ENCODE results near the gene KDR.

Gene KDR

DNA sequence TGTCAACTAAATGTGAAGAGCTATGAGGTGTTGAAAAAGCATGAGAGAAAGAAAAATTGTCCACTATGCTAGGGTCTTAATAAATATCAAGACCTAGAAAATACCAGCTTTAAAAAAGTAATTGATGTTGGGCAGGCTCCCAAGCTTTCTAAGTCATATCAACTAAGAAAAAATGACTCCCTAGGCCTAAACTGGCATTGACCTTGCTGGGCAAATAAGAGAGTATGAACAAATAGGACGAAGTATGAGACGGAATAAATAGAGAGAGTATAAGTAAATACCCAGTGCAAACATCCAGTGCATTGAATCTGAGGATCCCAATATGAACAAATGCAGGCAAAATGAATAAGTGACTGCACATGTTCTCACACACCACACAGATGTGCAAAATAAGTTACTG is 3.2 kb downstream of the KDR start:
- DNase-seq, result no peak

DNA sequence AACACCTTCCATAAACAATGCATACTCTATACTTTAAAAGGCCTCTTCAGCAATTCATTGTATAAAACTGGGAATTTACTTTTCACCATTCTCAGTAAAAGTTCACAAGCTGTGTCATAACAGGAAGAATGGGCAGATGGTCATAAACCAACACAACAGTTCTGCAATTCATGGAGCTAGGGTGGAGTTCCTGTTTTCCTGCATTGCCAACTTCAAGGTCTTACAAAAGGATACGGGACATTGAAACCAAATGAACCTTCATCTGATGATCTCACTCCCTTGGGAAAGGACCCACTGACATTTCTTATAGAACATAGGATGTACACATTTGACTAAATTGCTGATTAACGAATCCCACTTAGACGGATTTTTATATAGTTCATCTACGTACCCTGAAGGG is 4.1 kb downstream of the KDR start:
- DNase-seq, result no peak

- DNase-seq, result no peak
These were observed 7.0 kb downstream of the KDR start for GRCh38 chr4:55118397-55118796.

DNA sequence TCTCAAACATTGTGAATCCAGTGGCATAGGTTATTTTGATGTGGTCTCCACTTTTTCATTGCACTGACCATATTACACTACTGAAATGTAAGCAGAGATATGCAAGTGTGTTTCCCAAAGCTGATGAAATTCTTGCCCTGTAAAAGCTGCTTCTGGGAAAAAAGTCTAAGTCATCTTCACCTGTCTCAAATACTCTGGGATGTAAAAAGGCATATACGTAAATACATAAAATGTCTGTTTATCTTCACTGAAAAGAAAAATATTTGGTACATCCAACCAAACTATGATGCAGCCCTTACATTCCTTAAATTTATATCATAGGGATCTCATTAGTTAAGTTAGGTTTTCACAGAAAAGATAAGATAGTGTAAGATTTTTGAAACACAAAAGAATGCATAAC is 7.9 kb downstream of the KDR start:
- DNase-seq, result no peak

- DNase-seq, result no peak
These were observed 8.9 kb downstream of the KDR start for GRCh38 chr4:55116450-55116849.

DNA sequence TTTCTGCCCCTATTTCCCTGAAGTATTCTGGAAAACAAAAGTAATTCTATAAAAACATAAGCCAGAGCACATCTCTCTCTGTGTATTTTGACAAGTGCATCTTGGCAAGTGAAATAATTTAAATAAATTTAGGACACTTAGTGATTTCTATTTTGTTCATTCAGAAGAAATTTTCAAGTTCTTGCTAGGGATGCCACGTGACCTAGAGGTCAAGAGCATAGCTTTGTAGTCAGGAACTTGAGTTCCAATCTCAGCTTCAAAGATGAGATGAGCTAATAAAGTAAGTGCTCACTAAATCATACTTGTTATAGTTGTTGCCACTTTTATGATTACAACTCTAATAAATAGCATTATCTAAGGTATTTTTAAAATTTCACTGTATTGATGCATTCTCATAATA is 13.8 kb downstream of the KDR start:
- DNase-seq, result no peak

GRCh38 chr4:55110131-55110530 is 15.3 kb downstream of the KDR start:
- no peak for DNase-seq

- no peak for DNase-seq
These were observed 18.3 kb downstream of the KDR start for GRCh38 chr4:55107054-55107453.

DNA sequence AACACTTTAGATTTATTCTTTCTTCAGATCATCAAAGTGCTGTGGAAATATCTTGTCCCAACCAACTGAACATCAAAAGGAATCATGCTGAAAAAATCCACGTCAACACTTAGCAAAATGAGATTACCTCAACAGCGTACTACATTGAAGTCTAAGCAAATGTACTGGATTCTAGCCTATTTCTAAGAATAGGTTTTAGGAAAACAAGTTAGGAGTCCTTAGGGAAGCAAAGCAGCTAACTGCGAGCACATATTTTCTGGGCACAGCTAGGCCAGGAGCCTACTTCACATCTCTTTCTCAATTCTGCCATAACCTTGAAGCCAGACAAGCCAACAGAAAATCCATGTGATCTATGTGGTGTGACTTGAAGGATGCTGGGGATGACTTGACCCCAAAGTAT is 22.2 kb downstream of the KDR start:
- no peak for DNase-seq

- DNase-seq, result no peak
These were observed 25.6 kb downstream of the KDR start for GRCh38 chr4:55099816-55100215.

DNA sequence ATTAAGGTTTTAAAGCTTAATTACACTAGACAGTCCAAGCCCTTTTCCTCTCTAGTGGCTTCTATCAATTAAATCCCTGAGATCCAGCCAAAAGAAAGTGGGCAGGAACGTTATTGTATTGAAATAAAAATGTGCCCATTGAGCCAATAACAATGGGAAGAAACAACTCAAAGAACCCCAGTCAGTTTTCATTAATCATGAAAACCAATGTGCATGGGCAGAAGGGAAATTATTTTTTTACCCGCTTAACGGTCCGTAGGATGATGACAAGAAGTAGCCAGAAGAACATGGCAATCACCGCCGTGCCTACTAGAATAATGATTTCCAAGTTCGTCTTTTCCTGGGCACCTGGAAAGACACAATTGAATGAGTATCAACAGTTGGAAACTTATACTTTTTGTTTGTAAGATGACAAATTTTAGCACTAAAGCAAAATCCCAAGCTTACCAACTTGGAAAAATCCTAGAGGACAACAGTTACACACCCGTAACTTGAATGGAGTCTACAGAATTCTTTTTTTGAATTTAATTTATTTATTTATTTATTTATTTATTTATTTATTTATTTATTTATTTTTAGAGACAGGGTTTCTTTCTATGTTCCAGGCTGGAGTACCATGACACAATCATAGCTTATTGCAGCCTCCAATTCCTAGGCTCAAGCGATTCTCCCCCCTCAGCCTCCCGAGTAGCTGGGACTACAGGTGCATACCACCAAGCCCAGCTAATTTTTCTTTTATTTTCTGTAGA is 26.8 kb downstream of the KDR start:
- DNase-seq, result no peak

DNA sequence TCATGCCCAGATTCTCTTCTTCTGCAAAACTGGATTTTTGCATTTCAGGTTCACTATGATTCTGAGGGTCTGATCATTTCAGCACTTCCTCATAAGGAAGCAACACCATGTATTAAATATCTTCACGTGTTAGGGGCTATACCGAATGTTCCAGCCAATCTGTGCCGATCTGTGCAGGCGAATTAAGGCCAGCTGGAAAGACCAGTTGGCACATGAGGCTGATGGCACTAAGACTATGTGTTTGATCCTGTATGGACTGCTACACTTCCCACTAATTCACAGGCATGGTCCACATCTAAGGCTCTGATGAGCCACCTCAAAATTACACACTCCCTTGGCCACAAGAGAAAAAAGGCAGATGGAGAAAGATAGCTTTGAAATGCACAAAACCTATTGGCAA is 28.8 kb downstream of the KDR start:
- DNase-seq, result no peak

DNA sequence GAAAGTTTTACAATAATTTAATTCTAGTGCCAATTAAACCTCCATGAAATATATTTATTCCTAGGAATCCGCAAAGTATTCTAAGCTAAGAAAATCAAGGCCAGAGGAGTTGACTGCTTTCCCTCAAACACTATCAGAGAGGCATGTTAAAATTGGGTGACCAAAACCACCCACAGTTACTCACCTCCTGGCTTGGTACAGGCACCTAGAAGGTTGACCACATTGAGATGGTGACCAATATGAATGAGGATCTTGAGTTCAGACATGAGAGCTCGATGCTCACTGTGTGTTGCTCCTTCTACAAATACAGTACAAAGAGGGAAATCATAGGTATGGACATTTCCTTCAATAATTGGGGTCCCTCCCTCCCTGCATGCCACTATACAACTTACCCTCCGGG is 29.4 kb downstream of the KDR start:
- no peak for DNase-seq

- DNase-seq, result no peak
These were observed 32.9 kb downstream of the KDR start for GRCh38 chr4:55092504-55092903.

- no peak for DNase-seq
These were observed 35.5 kb downstream of the KDR start for GRCh38 chr4:55089916-55090315.

- no peak for DNase-seq
These were observed 37.5 kb downstream of the KDR start for GRCh38 chr4:55087913-55088260.

GRCh38 chr4:55087009-55087912 is 38.1 kb downstream of the KDR start:
- no peak for DNase-seq

GRCh38 chr4:55086578-55086977 is 38.8 kb downstream of the KDR start:
- no peak for DNase-seq

DNA sequence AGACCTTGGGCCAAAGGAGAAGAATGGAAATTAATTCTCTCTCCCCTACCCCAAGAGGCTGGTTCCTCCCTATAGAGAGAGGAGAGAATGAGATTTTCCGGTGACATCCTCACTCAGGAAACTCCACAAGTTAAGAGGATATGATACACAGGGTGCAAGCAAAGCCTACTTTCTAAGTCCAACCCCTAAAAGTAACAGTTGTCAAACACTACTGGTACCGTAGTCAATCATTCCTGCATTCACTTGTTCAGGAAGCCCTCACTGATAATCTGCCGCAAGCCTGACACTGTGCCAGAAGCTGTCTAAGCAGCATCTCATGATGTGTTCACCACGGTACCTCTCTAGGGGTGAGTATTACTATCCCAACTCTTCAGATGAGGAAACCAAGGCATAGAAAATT is 41.7 kb downstream of the KDR start:
- DNase-seq, result no peak

DNA sequence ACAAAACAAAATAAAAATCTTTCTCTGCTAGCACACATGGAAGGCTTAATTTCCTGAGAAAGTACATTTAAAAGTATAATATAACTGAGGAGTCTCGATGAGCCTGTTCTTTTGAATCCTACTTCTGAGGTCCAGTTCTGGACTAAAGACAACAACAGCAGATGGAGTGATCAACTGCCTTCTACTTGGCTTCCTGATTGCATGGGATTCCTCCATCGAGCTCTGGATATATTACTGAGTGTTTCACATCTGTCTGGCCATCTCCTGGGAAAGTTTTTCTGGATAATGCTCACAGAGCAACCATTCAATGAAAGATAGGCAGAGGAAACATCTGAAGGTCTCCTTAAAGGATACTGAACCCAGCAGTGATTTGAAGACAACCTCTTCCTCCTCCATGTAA is 42.6 kb downstream of the KDR start:
- no peak for DNase-seq

GRCh38 chr4:55080174-55080865 is 45.1 kb downstream of the KDR start:
- no peak for DNase-seq

DNA sequence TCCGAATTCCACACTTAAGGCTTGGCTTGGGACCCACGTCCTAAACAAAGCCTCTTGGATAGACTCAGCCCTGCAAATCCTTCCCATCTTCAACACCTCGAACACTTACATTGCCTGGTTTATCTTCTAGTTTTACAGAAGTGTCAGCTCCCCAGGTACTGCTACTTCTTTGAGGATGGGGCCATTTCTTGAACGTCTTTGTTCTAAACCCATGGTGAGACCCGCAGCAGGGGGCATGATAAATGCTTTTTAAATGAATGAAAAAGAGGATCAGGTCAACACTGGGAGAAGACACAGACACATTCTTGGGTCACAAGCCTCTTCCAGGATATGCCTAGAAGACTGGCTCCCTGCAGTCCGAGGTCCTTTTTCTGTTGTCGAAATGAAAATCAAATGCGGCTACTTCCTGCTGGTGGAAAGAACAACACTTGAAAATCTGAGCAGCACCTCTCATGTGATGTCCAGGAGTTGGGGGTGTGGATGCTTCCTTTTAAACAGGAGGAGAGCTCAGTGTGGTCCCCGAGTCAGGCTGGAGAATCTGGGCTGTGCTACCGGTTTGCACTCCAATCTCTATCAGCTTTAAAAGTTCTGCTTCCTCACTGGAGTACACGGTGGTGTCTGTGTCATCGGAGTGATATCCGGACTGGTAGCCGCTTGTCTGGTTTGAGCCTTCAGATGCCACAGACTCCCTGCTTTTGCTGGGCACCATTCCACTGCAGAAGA is 45.8 kb downstream of the KDR start:
- no peak for DNase-seq

- DNase-seq, result no peak
These were observed 46.4 kb downstream of the KDR start for GRCh38 chr4:55078987-55079386.
